ENCODE results near the gene ADM2. TPM values are rescaled to one million over a fixed set of nuclear protein-coding genes. Genes with fewer than 3 reads are reported as not detected.
A peak's percentile ranks its signal among the peaks of the same experiment; 100 is the strongest.

The ADM2 gene
- polyA plus RNA-seq, 1 donor = 11.2 TPM

- DNase-seq = no peak
- H3K36me3 ChIP-seq (ENCODE audit: control insufficient read depth, insufficient read depth, low read length) = peaks cover 77% of the 10 kb centered on the region
- WGBS (ENCODE audit: insufficient coverage, low lambda C conversion rate) = no CpG with 5 or more reads among the region's 36 CpGs
These were observed 43.6 kb upstream of the ADM2 start for GRCh38 chr22:50437511-50438304.

GRCh38 chr22:50438305-50439275, 42.8 kb upstream of the ADM2 start:
- Histone ChIP-seq H3K36me3 (ENCODE audit: control insufficient read depth, insufficient read depth, low read length) (peaks cover 79% of the 10 kb centered on the region), H3K27ac (ENCODE audit: low read length) (no peak overlapping the region), H3K27me3 (ENCODE audit: control insufficient read depth, insufficient read depth, low read length) (no peaks in the 10 kb centered on the region), H3K4me1 (ENCODE audit: control insufficient read depth, insufficient read depth, low read length) (no peaks in the 10 kb centered on the region), H3K9me3 (ENCODE audit: control insufficient read depth, low read depth, low read length) (no peaks in the 10 kb centered on the region), H3K4me3 (ENCODE audit: low read length) (no peak overlapping the region)
- no peak for DNase-seq
- WGBS (ENCODE audit: insufficient coverage, low lambda C conversion rate) = no CpG with 5 or more reads among the region's 34 CpGs

More at GRCh38 chr22:50437511-50438304, 43.6 kb upstream of the ADM2 start:
- Histone ChIP-seq H3K27me3 (ENCODE audit: control insufficient read depth, insufficient read depth, low read length) (no peaks in the 10 kb centered on the region), H3K4me3 (ENCODE audit: low read length) (no peak overlapping the region), H3K9me3 (ENCODE audit: control insufficient read depth, low read depth, low read length) (no peaks in the 10 kb centered on the region), H3K27ac (ENCODE audit: low read length) (no peak overlapping the region), H3K4me1 (ENCODE audit: control insufficient read depth, insufficient read depth, low read length) (no peaks in the 10 kb centered on the region)

- no peak for DNase-seq
- Histone ChIP-seq H3K27me3 (ENCODE audit: control insufficient read depth, insufficient read depth, low read length) (no peaks in the 10 kb centered on the region), H3K4me1 (ENCODE audit: control insufficient read depth, insufficient read depth, low read length) (no peaks in the 10 kb centered on the region), H3K27ac (ENCODE audit: low read length) (no peak overlapping the region), H3K36me3 (ENCODE audit: control insufficient read depth, insufficient read depth, low read length) (peaks cover 85% of the 10 kb centered on the region), H3K9me3 (ENCODE audit: control insufficient read depth, low read depth, low read length) (no peaks in the 10 kb centered on the region), H3K4me3 (ENCODE audit: low read length) (no peak overlapping the region)
- no CpG with 5 or more reads among the region's 17 CpGs for WGBS (ENCODE audit: insufficient coverage, low lambda C conversion rate)
These were observed 42.0 kb upstream of the ADM2 start for GRCh38 chr22:50439314-50439870.

- Histone ChIP-seq H3K36me3 (ENCODE audit: control insufficient read depth, insufficient read depth, low read length) (peaks cover 84% of the 10 kb centered on the region), H3K4me3 (ENCODE audit: low read length) (no peak overlapping the region), H3K27ac (ENCODE audit: low read length) (no peak overlapping the region), H3K9me3 (ENCODE audit: control insufficient read depth, low read depth, low read length) (no peaks in the 10 kb centered on the region), H3K27me3 (ENCODE audit: control insufficient read depth, insufficient read depth, low read length) (no peaks in the 10 kb centered on the region), H3K4me1 (ENCODE audit: control insufficient read depth, insufficient read depth, low read length) (peaks cover 4% of the 10 kb centered on the region)
- WGBS (ENCODE audit: insufficient coverage, low lambda C conversion rate) = no CpG with 5 or more reads among the region's 10 CpGs
- no peak for DNase-seq
These were observed 41.4 kb upstream of the ADM2 start for GRCh38 chr22:50439871-50440331.

- no peak for DNase-seq
- Histone ChIP-seq H3K27ac (ENCODE audit: low read length) (no peak overlapping the region), H3K4me3 (ENCODE audit: low read length) (no peak overlapping the region), H3K27me3 (ENCODE audit: control insufficient read depth, insufficient read depth, low read length) (no peaks in the 10 kb centered on the region), H3K4me1 (ENCODE audit: control insufficient read depth, insufficient read depth, low read length) (peaks cover 12% of the 10 kb centered on the region), H3K36me3 (ENCODE audit: control insufficient read depth, insufficient read depth, low read length) (peaks cover 84% of the 10 kb centered on the region), H3K9me3 (ENCODE audit: control insufficient read depth, low read depth, low read length) (no peaks in the 10 kb centered on the region)
- WGBS (ENCODE audit: insufficient coverage, low lambda C conversion rate) = no CpG with 5 or more reads among the region's 26 CpGs
These were observed 40.6 kb upstream of the ADM2 start for GRCh38 chr22:50440544-50441249.

GRCh38 chr22:50441428-50441993, 39.8 kb upstream of the ADM2 start:
- no peaks in the 10 kb centered on the region for H3K27me3 ChIP-seq (ENCODE audit: control insufficient read depth, insufficient read depth, low read length)
- WGBS (ENCODE audit: insufficient coverage, low lambda C conversion rate) = no CpG with 5 or more reads among the region's 17 CpGs
- no peak overlapping the region for H3K27ac ChIP-seq (ENCODE audit: low read length)
- peaks cover 84% of the 10 kb centered on the region for H3K36me3 ChIP-seq (ENCODE audit: control insufficient read depth, insufficient read depth, low read length)
- DNase-seq = no peak
- H3K9me3 ChIP-seq (ENCODE audit: control insufficient read depth, low read depth, low read length) = no peaks in the 10 kb centered on the region
- no peak overlapping the region for H3K4me3 ChIP-seq (ENCODE audit: low read length)
- peaks cover 12% of the 10 kb centered on the region for H3K4me1 ChIP-seq (ENCODE audit: control insufficient read depth, insufficient read depth, low read length)

- H3K9me3 ChIP-seq (ENCODE audit: control insufficient read depth, low read depth, low read length) = no peaks in the 10 kb centered on the region
- H3K27me3 ChIP-seq (ENCODE audit: control insufficient read depth, insufficient read depth, low read length) = no peaks in the 10 kb centered on the region
- peaks cover 85% of the 10 kb centered on the region for H3K36me3 ChIP-seq (ENCODE audit: control insufficient read depth, insufficient read depth, low read length)
- DNase-seq = no peak
- peaks cover 12% of the 10 kb centered on the region for H3K4me1 ChIP-seq (ENCODE audit: control insufficient read depth, insufficient read depth, low read length)
- H3K4me3 ChIP-seq (ENCODE audit: low read length) = no peak overlapping the region
- H3K27ac ChIP-seq (ENCODE audit: low read length) = no peak overlapping the region
- WGBS (ENCODE audit: insufficient coverage, low lambda C conversion rate) = no CpG with 5 or more reads among the region's 15 CpGs
These were observed 38.1 kb upstream of the ADM2 start for GRCh38 chr22:50443197-50443596.

- Histone ChIP-seq H3K9me3 (ENCODE audit: control insufficient read depth, low read depth, low read length) (no peaks in the 10 kb centered on the region), H3K4me1 (ENCODE audit: control insufficient read depth, insufficient read depth, low read length) (peaks cover 12% of the 10 kb centered on the region), H3K27ac (ENCODE audit: low read length) (no peak overlapping the region), H3K36me3 (ENCODE audit: control insufficient read depth, insufficient read depth, low read length) (peaks cover 84% of the 10 kb centered on the region), H3K4me3 (ENCODE audit: low read length) (no peak overlapping the region), H3K27me3 (ENCODE audit: control insufficient read depth, insufficient read depth, low read length) (no peaks in the 10 kb centered on the region)
- WGBS (ENCODE audit: insufficient coverage, low lambda C conversion rate) = no CpG with 5 or more reads among the region's 28 CpGs
- no peak for DNase-seq
These were observed 37.3 kb upstream of the ADM2 start for GRCh38 chr22:50443801-50444625.

GRCh38 chr22:50444663-50445062, 36.7 kb upstream of the ADM2 start:
- Histone ChIP-seq H3K4me1 (ENCODE audit: control insufficient read depth, insufficient read depth, low read length) (peaks cover 12% of the 10 kb centered on the region), H3K27me3 (ENCODE audit: control insufficient read depth, insufficient read depth, low read length) (no peaks in the 10 kb centered on the region), H3K27ac (ENCODE audit: low read length) (no peak overlapping the region), H3K36me3 (ENCODE audit: control insufficient read depth, insufficient read depth, low read length) (peaks cover 83% of the 10 kb centered on the region), H3K4me3 (ENCODE audit: low read length) (no peak overlapping the region), H3K9me3 (ENCODE audit: control insufficient read depth, low read depth, low read length) (no peaks in the 10 kb centered on the region)
- WGBS (ENCODE audit: insufficient coverage, low lambda C conversion rate) = no CpG with 5 or more reads among the region's 5 CpGs
- peak; percentile 40 to 51 for DNase-seq

Data from large intestine (tissue), 3 donors.